HepG2 (cell line): Measurements from ENCODE around the gene C20orf141. TPM values are rescaled to one million over a fixed set of nuclear protein-coding genes. Genes with fewer than 3 reads are reported as not detected.

Experiments
- ATAC-seq: fragments of 200-7000 bp; cut with Tn5 transposase; 3 replicates; pipeline ENCODE4 v1.9.1; 2020; ENCODE audit warnings: mild to moderate bottlenecking, moderate library complexity
- BruUV-seq: library from RNA; stranded (reverse); fragments of 400-500 nt; replicated peaks from 2 replicates; lab custom pipeline; 2021; lab: Mats Ljungman, UMichigan
- CTCF ChIA-PET: fragments of 300-600 bp; formaldehyde crosslinking; extraction: SDS; loops from one replicate; lab custom pipeline; 2021; ENCODE audit warnings: low total read pairs, inconsistent platforms, low intra/inter-chr PET ratio; lab: Yijun Ruan, JAX
- POLR2A ChIA-PET: fragments of 350-600 bp; sonication (Branson Sonifier 250); formaldehyde crosslinking; loops from one replicate; lab custom pipeline; 2020; ENCODE audit warnings: antibody characterized with exemption, inconsistent platforms; lab: Yijun Ruan, JAX
- DNase-seq: peaks from one replicate; pipeline ENCODE4 v3.0.0-alpha.2; 2015; ENCODE audit warnings: low spot score
- FAIRE-seq: peaks from 3 replicates; lab custom pipeline; 2011; peaks lifted over from hg19 to GRCh38; lab: Jason Lieb, UNC
- H2AFZ ChIP-seq: one replicate; pipeline ENCODE4 v1.6.1; 2011; ENCODE audit warnings: low read length, inconsistent platforms
- H3K27ac ChIP-seq: fragments of 300-600 bp; 3 replicates; pipeline ENCODE4 v1.8.0; 2011; ENCODE audit warnings: mixed run types, mild to moderate bottlenecking, mixed read lengths, low read length, inconsistent platforms; ENCODE audit not compliant: insufficient read depth; ENCODE audit errors: extremely low read length
- H3K27me3 ChIP-seq, 2 experiments: fragments of 200-600 bp in 1 of 2; 2 replicates in 1 of 2; 3 replicates in 1 of 2; pipeline versions ENCODE4 v1.6.0 to v1.8.0; 2011; ENCODE audit warnings: low read length in 2 of 2, mild to moderate bottlenecking in 2 of 2, moderate library complexity in 2 of 2, inconsistent platforms in 1 of 2; ENCODE audit not compliant: insufficient read depth in 2 of 2, control insufficient read depth in 1 of 2
- H3K36me3 ChIP-seq, 2 experiments: fragments of 200-600 bp in 1 of 2; replicated peaks in 1 of 2; 2 replicates in 1 of 2; 3 replicates in 1 of 2; pipeline versions ENCODE4 v1.5.1 to v1.8.0; 2011; ENCODE audit warnings: low read length in 2 of 2, inconsistent platforms in 1 of 2; ENCODE audit not compliant: insufficient read depth in 2 of 2, control insufficient read depth in 1 of 2
- H3K4me1 ChIP-seq: 2 replicates; pipeline ENCODE4 v1.5.1; 2012; ENCODE audit warnings: low read length, inconsistent platforms; ENCODE audit not compliant: insufficient read depth
- H3K4me2 ChIP-seq: 2 replicates; pipeline ENCODE4 v1.6.0; 2011; ENCODE audit warnings: low read depth, low read length, inconsistent platforms
- H3K4me3 ChIP-seq, 3 experiments: fragments of 200-600 bp in 1 of 3; sonication (generic), shearing (Covaris generic) in 1 of 3; replicated peaks in 1 of 3; 2 replicates each; pipeline ENCODE4 v1.5.1; 2011 to 2016; ENCODE audit warnings: low read length in 3 of 3, inconsistent platforms in 2 of 3, low read depth in 2 of 3, mild to moderate bottlenecking in 2 of 3, control low read depth in 1 of 3, mixed read lengths in 1 of 3; ENCODE audit not compliant: insufficient read depth in 1 of 3
- H3K79me2 ChIP-seq: one replicate; pipeline ENCODE4 v1.6.1; 2011; ENCODE audit warnings: low read length, inconsistent platforms; ENCODE audit not compliant: insufficient read depth
- H3K9ac ChIP-seq: 2 replicates; pipeline ENCODE4 v1.6.0; 2011; ENCODE audit warnings: mild to moderate bottlenecking, low read depth, low read length, inconsistent platforms; ENCODE audit not compliant: insufficient read depth
- H3K9me3 ChIP-seq: 2 replicates; pipeline ENCODE4 v1.5.1; 2012; ENCODE audit warnings: mild to moderate bottlenecking, low read length
- H4K20me1 ChIP-seq: 2 replicates; pipeline ENCODE4 v1.6.0; 2011; ENCODE audit warnings: inconsistent platforms, mild to moderate bottlenecking, low read length, moderate library complexity; ENCODE audit not compliant: insufficient read depth
- ELF4 ChIP-seq: sonication (generic); formaldehyde crosslinking; IDR thresholded peaks from 2 replicates; pipeline ENCODE4 v1.5.0; 2020; ENCODE audit warnings: missing genetic modification reagents, mild to moderate bottlenecking, moderate library complexity, borderline replicate concordance
- KDM5B ChIP-seq: sonication (generic); formaldehyde crosslinking; IDR thresholded peaks from 2 replicates; pipeline ENCODE4 v1.4.0; 2020; ENCODE audit warnings: missing genetic modification reagents, mild to moderate bottlenecking, borderline replicate concordance
- MAFF ChIP-seq: IDR thresholded peaks from 2 replicates; pipeline ENCODE4 v1.6.1; 2011; ENCODE audit warnings: low read depth, low read length, improper control_type of control experiment
- MAFK ChIP-seq, 2 experiments: IDR thresholded peaks in 1 of 2; conservative IDR thresholded peaks in 1 of 2; 2 replicates each; pipeline ENCODE4 v1.6.1; 2011; ENCODE audit warnings: improper control_type of control experiment in 2 of 2, low read length in 2 of 2
- MIER3 ChIP-seq: IDR thresholded peaks from 2 replicates; pipeline ENCODE4 v1.6.1; 2016; ENCODE audit warnings: missing compliant biosample characterization, borderline replicate concordance
- ZBTB8A ChIP-seq: sonication (generic); formaldehyde crosslinking; IDR thresholded peaks from 2 replicates; pipeline ENCODE4 v1.4.0; 2020; ENCODE audit warnings: mild to moderate bottlenecking, low read depth, missing genetic modification reagents, borderline replicate concordance
- ZFYVE20 ChIP-seq: sonication (generic); formaldehyde crosslinking; IDR thresholded peaks from 2 replicates; pipeline ENCODE4 v1.8.0; 2023; ENCODE audit warnings: low read depth, mild to moderate bottlenecking, moderate library complexity, missing genetic modification reagents, borderline replicate concordance
- WGBS: methylation state at CpG from one replicate; pipeline ENCODE4 v1.1.6; 2017; ENCODE audit warnings: low lambda C conversion rate; 5-methylcytosine and 5-hydroxymethylcytosine counted together
- in situ Hi-C: cut with HindIII; loops from 2 replicates; pipeline ENCODE4 v1.10.0; 2017; ENCODE audit warnings: low pct_unique_long_range_greater_than_20kb; ENCODE audit not compliant: extremely low pct_ligation_motif_present
- intact Hi-C: fragments of 100-400 bp; cut with micrococcal nuclease; formaldehyde crosslinking; loops from one replicate; pipeline ENCODE4 v1.10.0; 2022; ENCODE audit not compliant: unreplicated experiment
- polyA plus RNA-seq, 8 experiments: library from polyadenylated mRNA; depleted of rRNA in 3 of 8; stranded (reverse) in 7 of 8; unstranded in 1 of 8; fragments of >200 nt; fragmentation: Illumina TruSeq in 4 of 8; extraction: Trizol in 4 of 8; gene quantifications; 2 replicates each; pipeline versions ENCODE4 v1.2.1 to v1.2.3, GENCODE V29; 2011 to 2016; ENCODE audit warnings: low read depth in 4 of 8, missing spikeins in 1 of 8, mixed read lengths in 1 of 8; ENCODE audit not compliant: insufficient read depth in 1 of 8
- total RNA-seq, 5 experiments: library from RNA; depleted of rRNA; stranded (reverse); fragments of >200 nt; fragmentation: Illumina TruSeq; extraction: Trizol; gene quantifications; 2 replicates each; pipeline ENCODE4 v1.2.3, GENCODE V29; 2016; ENCODE audit warnings: low read depth in 1 of 5

C20orf141 gene
- total and polyA plus RNA-seq, 2 of the 13 experiments (the other 11 are each of a cell fraction or from before 2014, with no cell fraction given) = not detected

DNA sequence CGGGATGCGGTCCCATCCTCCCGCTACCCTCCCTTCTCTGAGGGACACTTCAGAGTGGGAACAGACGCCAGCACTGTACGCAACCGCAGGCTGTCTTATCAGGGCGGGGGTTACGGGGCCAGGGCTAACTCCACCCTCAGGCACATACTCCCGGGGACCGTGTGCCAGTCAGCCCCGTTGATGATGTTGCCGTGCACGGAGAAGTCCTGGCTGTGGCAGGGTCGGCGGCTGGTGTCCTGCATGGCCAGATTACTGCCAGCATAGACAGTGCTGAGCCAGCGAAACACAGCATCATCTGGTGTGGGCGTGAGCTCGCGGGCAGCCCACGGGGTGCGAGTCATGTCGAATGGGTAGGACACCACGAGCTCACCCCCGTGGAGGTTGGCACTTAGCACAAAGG is 19.3 kb upstream of the C20orf141 start:
- Histone ChIP-seq H3K79me2 (no peaks in the 10 kb centered on the region), H2AFZ (no peak overlapping the region), H3K4me2 (no peak overlapping the region), H3K4me3 (no peak overlapping the region), H4K20me1 (no peaks in the 10 kb centered on the region), H3K27me3 (peaks cover 19 to 78% of the 10 kb centered on the region in 2 experiments), H3K9ac (no peak overlapping the region), H3K36me3 (no peaks in the 10 kb centered on the region), H3K4me1 (no peaks in the 10 kb centered on the region), H3K9me3 (no peaks in the 10 kb centered on the region), H3K27ac (no peak overlapping the region)
- intact Hi-C loops = no loop called here
- POLR2A ChIA-PET = no interaction called here
- CTCF ChIA-PET = no interaction called here
- FAIRE-seq (no peak), ATAC-seq (no peak), DNase-seq (no peak)
- BruUV-seq = no TSS peak
- TF ChIP-seq MAFK (conservative IDR thresholded peaks at IDR 0.05 in 1 of 2, IDR thresholded peaks at IDR 0.05 in 1 of 2; ENCODE audit: low read length in 2 of 2) (peak; percentile 53 to 70; a peak in 3 of 4 replicates), KDM5B (CRISPR knock-in tag) (0 out of 2 replicates have a peak, but pooled peaks have one; percentile 31), MAFF (peak; percentile 45), MIER3 (no peak), ZBTB8A (CRISPR knock-in tag) (no peak), ZFYVE20 (CRISPR knock-in tag) (no peak)
- in situ Hi-C loops = no loop called here
- WGBS = 39% methylated on average over 24 of the region's 24 CpGs

DNA sequence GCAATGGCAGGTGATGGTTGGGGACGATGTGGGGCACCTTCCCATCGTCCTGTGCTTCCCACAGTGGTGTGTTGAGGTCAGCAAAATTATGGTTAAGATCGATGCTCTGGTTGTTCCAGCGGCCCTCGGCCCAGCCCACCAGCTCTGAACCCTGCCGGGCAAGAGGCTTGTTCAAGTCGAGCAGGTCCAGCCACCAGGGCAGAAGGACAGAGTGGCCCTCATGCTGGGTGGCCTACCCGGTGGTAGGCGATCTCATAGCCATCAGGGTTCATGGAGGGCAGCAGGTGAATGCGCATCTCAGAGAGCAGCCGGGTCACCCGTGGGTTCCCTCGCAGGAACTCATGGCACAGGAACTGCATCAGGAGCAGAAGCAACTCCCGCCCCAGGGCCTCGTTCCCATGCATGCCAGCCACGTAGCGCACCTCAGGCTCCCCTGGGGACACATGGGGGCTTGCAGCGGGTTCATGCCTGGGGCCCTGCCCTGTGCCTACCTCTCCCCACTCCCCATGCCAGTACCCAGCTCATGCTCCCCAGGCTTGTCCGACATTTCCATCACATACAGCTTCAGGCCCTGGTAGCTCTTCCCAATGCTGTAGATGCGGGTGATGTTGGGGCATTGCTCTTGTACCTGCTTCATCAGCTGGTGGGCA is 18.7 kb upstream of the C20orf141 start:
- Histone ChIP-seq H2AFZ (no peak overlapping the region), H3K27ac (no peak overlapping the region), H3K4me2 (no peak overlapping the region), H3K27me3 (peaks cover 22 to 84% of the 10 kb centered on the region in 2 experiments), H3K36me3 (no peaks in the 10 kb centered on the region), H3K9me3 (no peaks in the 10 kb centered on the region), H3K9ac (no peak overlapping the region), H3K79me2 (no peaks in the 10 kb centered on the region), H3K4me1 (peaks cover 5% of the 10 kb centered on the region), H4K20me1 (no peaks in the 10 kb centered on the region), H3K4me3 (no peak overlapping the region)
- intact Hi-C loops = no loop called here
- TF ChIP-seq ELF4 (CRISPR knock-in tag) = no peak
- DNase-seq (no peak), ATAC-seq (no peak), FAIRE-seq (no peak)
- in situ Hi-C loops = no loop called here
- CTCF ChIA-PET = no interaction called here
- no TSS peak for BruUV-seq
- POLR2A ChIA-PET = no interaction called here
- WGBS = 39% methylated on average over 11 of the region's 20 CpGs
